H9 (cell line): ENCODE data around the gene SPINT1. TPM values are rescaled to one million over a fixed set of nuclear protein-coding genes. Genes with fewer than 3 reads are reported as not detected.

Experiments used
- DNase-seq: peaks from one replicate; pipeline ENCODE4 v3.0.0-alpha.2; 2017
- H2AFZ ChIP-seq: one replicate; pipeline ENCODE4 v1.6.1; 2013; ENCODE audit warnings: mild to moderate bottlenecking, low read length, control low read depth, moderate library complexity
- H2AK5ac ChIP-seq: 2 replicates; pipeline ENCODE4 v1.6.1; 2013; ENCODE audit warnings: low read length, control low read depth, mixed read lengths; ENCODE audit not compliant: insufficient read length
- H2BK120ac ChIP-seq: one replicate; pipeline ENCODE4 v1.6.1; 2013; ENCODE audit warnings: low read depth, mild to moderate bottlenecking, low read length, control low read depth, inconsistent platforms; ENCODE audit not compliant: poor library complexity, severe bottlenecking
- H2BK12ac ChIP-seq: 2 replicates; pipeline ENCODE4 v1.6.1; 2013; ENCODE audit warnings: low read length, control low read depth, mixed read lengths, low read depth; ENCODE audit not compliant: insufficient read length
- H2BK15ac ChIP-seq: 2 replicates; pipeline ENCODE4 v1.6.1; 2013; ENCODE audit warnings: low read depth, low read length, control low read depth
- H2BK20ac ChIP-seq: one replicate; pipeline ENCODE4 v1.6.1; 2013; ENCODE audit warnings: low read depth, mild to moderate bottlenecking, low read length, control low read depth, inconsistent platforms; ENCODE audit not compliant: poor library complexity, severe bottlenecking
- H2BK5ac ChIP-seq: 2 replicates; pipeline ENCODE4 v1.6.1; 2013; ENCODE audit warnings: low read length, control low read depth, mixed read lengths; ENCODE audit not compliant: insufficient read length
- H3K14ac ChIP-seq: 2 replicates; pipeline ENCODE4 v1.6.1; 2013; ENCODE audit warnings: low read length, control low read depth; ENCODE audit not compliant: insufficient read depth
- H3K18ac ChIP-seq: 2 replicates; pipeline ENCODE4 v1.6.1; 2013; ENCODE audit warnings: low read depth, mild to moderate bottlenecking, mixed read lengths, low read length, control low read depth; ENCODE audit not compliant: insufficient read length
- H3K23ac ChIP-seq: 2 replicates; pipeline ENCODE4 v1.6.1; 2013; ENCODE audit warnings: low read length, control low read depth, mixed read lengths, low read depth; ENCODE audit not compliant: insufficient read length
- H3K23me2 ChIP-seq: 2 replicates; pipeline ENCODE4 v1.6.1; 2013; ENCODE audit warnings: low read depth, mild to moderate bottlenecking, mixed read lengths, low read length, control low read depth; ENCODE audit not compliant: insufficient read length, poor library complexity, severe bottlenecking
- H3K27ac ChIP-seq: 2 replicates; pipeline ENCODE4 v1.5.1; 2013; ENCODE audit warnings: low read length, control low read depth, mixed read lengths, low read depth; ENCODE audit not compliant: insufficient read length
- H3K27me3 ChIP-seq: 2 replicates; pipeline ENCODE4 v1.6.1; 2013; ENCODE audit warnings: low read length, control low read depth, inconsistent platforms; ENCODE audit not compliant: insufficient read depth
- H3K4ac ChIP-seq: 2 replicates; pipeline ENCODE4 v1.6.1; 2013; ENCODE audit warnings: low read depth, mild to moderate bottlenecking, control low read depth, inconsistent platforms, low read length, moderate library complexity
- H3K4me1 ChIP-seq: 2 replicates; pipeline ENCODE4 v1.6.1; 2013; ENCODE audit warnings: low read length, control low read depth, inconsistent platforms; ENCODE audit not compliant: insufficient read depth
- H3K4me2 ChIP-seq: 2 replicates; pipeline ENCODE4 v1.6.1; 2013; ENCODE audit warnings: low read length, control low read depth, mixed read lengths; ENCODE audit not compliant: insufficient read length, insufficient read depth
- H3K56ac ChIP-seq: 2 replicates; pipeline ENCODE4 v1.6.1; 2013; ENCODE audit warnings: low read depth, mild to moderate bottlenecking, mixed read lengths, low read length, control low read depth; ENCODE audit not compliant: insufficient read length
- H3K79me1 ChIP-seq: 2 replicates; pipeline ENCODE4 v1.6.1; 2013; ENCODE audit warnings: low read depth, mild to moderate bottlenecking, moderate library complexity, low read length, control low read depth, inconsistent platforms; ENCODE audit not compliant: insufficient read depth, poor library complexity, severe bottlenecking
- H3K79me2 ChIP-seq: 2 replicates; pipeline ENCODE4 v1.6.1; 2013; ENCODE audit warnings: low read length, control low read depth, inconsistent platforms; ENCODE audit not compliant: insufficient read depth
- H3K9ac ChIP-seq: 2 replicates; pipeline ENCODE4 v1.6.1; 2013; ENCODE audit warnings: low read length, control low read depth, mixed read lengths; ENCODE audit not compliant: insufficient read length; ENCODE audit errors: extremely low read depth
- H3K9me3 ChIP-seq: one replicate; pipeline ENCODE4 v1.6.1; 2013; ENCODE audit warnings: low read depth, low read length, inconsistent platforms; ENCODE audit not compliant: control insufficient read depth
- H3T11ph ChIP-seq: one replicate; pipeline ENCODE4 v1.6.1; 2013; ENCODE audit warnings: mild to moderate bottlenecking, low read length, control low read depth, inconsistent platforms
- H4K20me1 ChIP-seq: one replicate; pipeline ENCODE4 v1.6.1; 2013; ENCODE audit not compliant: control insufficient read depth, insufficient read length, insufficient read depth
- H4K5ac ChIP-seq: 2 replicates; pipeline ENCODE4 v1.6.1; 2013; ENCODE audit warnings: low read depth, mild to moderate bottlenecking, mixed read lengths, low read length, control low read depth; ENCODE audit not compliant: insufficient read length
- H4K8ac ChIP-seq: replicated peaks from 2 replicates; pipeline ENCODE4 v1.6.1; 2013; ENCODE audit warnings: low read length, control low read depth, mixed read lengths, low read depth; ENCODE audit not compliant: insufficient read length
- H4K91ac ChIP-seq: 2 replicates; pipeline ENCODE4 v1.6.1; 2013; ENCODE audit warnings: low read depth, mild to moderate bottlenecking, moderate library complexity, mixed read lengths, low read length, control low read depth; ENCODE audit not compliant: insufficient read length
- H3K27ac Mint-ChIP-seq, 3 experiments: 2 replicates in 2 of 3; 3 replicates in 1 of 3; pipeline ENCODE4 v1.8.0; 2020 to 2021; ENCODE audit warnings: mixed read lengths in 3 of 3, mild to moderate bottlenecking in 1 of 3, moderate library complexity in 1 of 3
- H3K27me3 Mint-ChIP-seq: 2 replicates; pipeline ENCODE4 v1.8.0; 2021; ENCODE audit warnings: low read depth, mild to moderate bottlenecking, moderate library complexity, mixed read lengths
- H3K36me3 Mint-ChIP-seq, 3 experiments: 2 replicates in 2 of 3; 3 replicates in 1 of 3; pipeline ENCODE4 v1.8.0; 2020 to 2021; ENCODE audit warnings: low read depth in 3 of 3, mixed read lengths in 3 of 3; ENCODE audit not compliant: insufficient read depth in 1 of 3
- H3K4me1 Mint-ChIP-seq, 2 experiments: 2 replicates each; pipeline ENCODE4 v1.8.0; 2020; ENCODE audit warnings: mixed read lengths in 2 of 2
- H3K4me3 Mint-ChIP-seq, 2 experiments: 2 replicates in 1 of 2; 3 replicates in 1 of 2; pipeline ENCODE4 v1.8.0; 2020 to 2021; ENCODE audit warnings: mild to moderate bottlenecking in 2 of 2, mixed read lengths in 2 of 2, moderate library complexity in 1 of 2
- H3K9me3 Mint-ChIP-seq, 2 experiments: 2 replicates in 1 of 2; 3 replicates in 1 of 2; pipeline ENCODE4 v1.8.0; 2020; ENCODE audit warnings: mild to moderate bottlenecking in 2 of 2, mixed read lengths in 2 of 2, moderate library complexity in 1 of 2
- CTCF ChIP-seq: fragments of 200-600 bp; sonication (generic); conservative IDR thresholded peaks from 3 replicates; pipeline ENCODE4 v1.8.0; 2021; ENCODE audit warnings: antibody characterized with exemption, mild to moderate bottlenecking
- WGBS: extraction: QIAGEN DNeasy Blood & Tissue Kit; methylation state at CpG from one replicate; pipeline ENCODE4 v1.1.7; 2013; ENCODE audit warnings: missing lambda C conversion rate, low lambda C conversion rate, mixed read lengths; ENCODE audit not compliant: insufficient read length; ENCODE audit errors: extremely low coverage; 5-methylcytosine and 5-hydroxymethylcytosine counted together
- total RNA-seq: library from RNA; stranded (reverse); gene quantifications from 2 replicates; pipeline ENCODE4 v1.2.1, GENCODE V29; 2021

The SPINT1 gene
- total RNA-seq, 1 experiment from 2014 or later, result 130 TPM

- Mint-ChIP-seq H3K9me3 (no peaks in the 10 kb centered on the region), H3K4me3 (peak overlapping the region; percentile 93 to 98), H3K27ac (peak overlapping the region; percentile 1 to 42 (median 17); a peak in 2 of 7 replicates), H3K4me1 (peaks cover 17 to 18% of the 10 kb centered on the region in 2 experiments), H3K27me3 (no peaks in the 10 kb centered on the region; the same call in 1 of the 2 replicates), H3K36me3 (peaks cover 2 to 13% (median 4%) of the 10 kb centered on the region in 3 experiments; a peak in 5 of 7 replicates)
- Histone ChIP-seq H2BK15ac (no peak overlapping the region), H4K20me1 (no peaks in the 10 kb centered on the region), H3K4ac (no peak overlapping the region), H3K14ac (no peak overlapping the region), H3K4me2 (peak overlapping the region; percentile 97), H3K79me2 (no peaks in the 10 kb centered on the region), H3K27ac (no peak overlapping the region), H2BK5ac (no peak overlapping the region), H3K4me1 (peaks cover 3% of the 10 kb centered on the region), H3K27me3 (no peaks in the 10 kb centered on the region), H3K23ac (no peak overlapping the region), H2BK12ac (no peak overlapping the region), H2BK20ac (no peak overlapping the region), H3K9ac (peak overlapping the region; percentile 48), H4K8ac (peak overlapping the region; percentile 63), H2BK120ac (no peak overlapping the region), H3K18ac (no peak overlapping the region), H3K9me3 (no peaks in the 10 kb centered on the region), H4K5ac (no peak overlapping the region), H3T11ph (no peak overlapping the region), H2AFZ (no peak overlapping the region), H3K23me2 (peaks cover 4% of the 10 kb centered on the region), H2AK5ac (no peak overlapping the region), H4K91ac (no peak overlapping the region), H3K79me1 (no peaks in the 10 kb centered on the region), H3K56ac (no peak overlapping the region)
- no CpG with 5 or more reads among the region's 2 CpGs for WGBS
- no peak for DNase-seq
- no peak for TF ChIP-seq CTCF
Measured at GRCh38 chr15:40806672-40807027, 37.2 kb upstream of the SPINT1 start.
